ENCODE results near the gene SERP2. TPM values are rescaled to one million over a fixed set of nuclear protein-coding genes. Genes with fewer than 3 reads are reported as not detected.

SERP2 gene
- total RNA-seq, 1 experiment from 2014 or later = not detected

DNA sequence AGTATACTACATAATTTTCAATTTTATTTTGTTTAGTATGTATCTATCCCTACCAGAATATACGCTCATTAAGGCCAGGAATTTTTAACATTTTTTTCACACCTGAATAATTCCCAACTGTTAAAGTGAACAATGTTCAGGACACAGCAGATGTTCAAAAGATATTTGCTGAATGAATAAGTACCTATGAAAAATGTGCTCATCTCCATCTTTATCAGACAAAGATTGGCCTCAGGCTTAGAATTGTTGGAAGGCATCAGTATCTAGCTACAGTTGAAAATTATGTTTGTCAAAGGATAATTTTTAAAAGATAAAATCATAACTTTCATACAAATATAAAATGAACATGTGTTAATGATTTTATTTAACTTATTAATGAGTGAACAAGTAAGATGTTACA lies 30.9 kb upstream of the SERP2 start:
- Histone ChIP-seq H3K4me3 (replicated peaks in 1 of 2; ENCODE audit: low read depth in 1 of 2, low read length in 2 of 2) (no peak overlapping the region), H3K79me2 (ENCODE audit: insufficient read depth, low read length) (no peaks in the 10 kb centered on the region), H4K20me1 (ENCODE audit: insufficient read depth) (no peaks in the 10 kb centered on the region), H3K36me3 (ENCODE audit: control insufficient read depth in 1 of 2, insufficient read depth in 2 of 2, low read length in 2 of 2) (no peaks in the 10 kb centered on the region), H3K27ac (ENCODE audit: low read depth, low read length) (no peak overlapping the region), H3K4me2 (ENCODE audit: low read length) (no peak overlapping the region), H3K9ac (ENCODE audit: low read length) (no peak overlapping the region), H3K9me3 (ENCODE audit: control insufficient read depth in 1 of 2, insufficient read depth in 1 of 2, low read depth in 1 of 2, low read length in 2 of 2) (peaks cover 0 to 7% of the 10 kb centered on the region in 2 experiments; a peak in 1 of 4 replicates), H3K27me3 (ENCODE audit: insufficient read depth, low read length) (no peaks in the 10 kb centered on the region), H2AFZ (ENCODE audit: low read depth, low read length, poor library complexity, severe bottlenecking) (no peak overlapping the region), H3K9me2 (ENCODE audit: insufficient read depth) (no peaks in the 10 kb centered on the region), H3K4me1 (ENCODE audit: control insufficient read depth in 1 of 2, insufficient read depth in 2 of 2, low read length in 2 of 2) (no peaks in the 10 kb centered on the region)
- BruUV-seq (replicated peaks) = no TSS peak
- CTCF ChIA-PET = no interaction called here
- ATAC-seq (no peak), DNase-seq (ENCODE audit: low read depth, low spot score) (no peak)
- TF ChIP-seq, protein P1, sequence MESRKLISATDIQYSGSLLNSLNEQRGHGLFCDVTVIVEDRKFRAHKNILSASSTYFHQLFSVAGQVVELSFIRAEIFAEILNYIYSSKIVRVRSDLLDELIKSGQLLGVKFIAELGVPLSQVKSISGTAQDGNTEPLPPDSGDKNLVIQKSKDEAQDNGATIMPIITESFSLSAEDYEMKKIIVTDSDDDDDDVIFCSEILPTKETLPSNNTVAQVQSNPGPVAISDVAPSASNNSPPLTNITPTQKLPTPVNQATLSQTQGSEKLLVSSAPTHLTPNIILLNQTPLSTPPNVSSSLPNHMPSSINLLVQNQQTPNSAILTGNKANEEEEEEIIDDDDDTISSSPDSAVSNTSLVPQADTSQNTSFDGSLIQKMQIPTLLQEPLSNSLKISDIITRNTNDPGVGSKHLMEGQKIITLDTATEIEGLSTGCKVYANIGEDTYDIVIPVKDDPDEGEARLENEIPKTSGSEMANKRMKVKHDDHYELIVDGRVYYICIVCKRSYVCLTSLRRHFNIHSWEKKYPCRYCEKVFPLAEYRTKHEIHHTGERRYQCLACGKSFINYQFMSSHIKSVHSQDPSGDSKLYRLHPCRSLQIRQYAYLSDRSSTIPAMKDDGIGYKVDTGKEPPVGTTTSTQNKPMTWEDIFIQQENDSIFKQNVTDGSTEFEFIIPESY (IDR thresholded peaks at IDR 0.05; ENCODE audit: extremely low read depth, insufficient replicate concordance, low read length) = no peak
- TF ChIP-seq EZH2 (IDR thresholded peaks at IDR 0.05) = no peak
- TF ChIP-seq, protein P2, sequence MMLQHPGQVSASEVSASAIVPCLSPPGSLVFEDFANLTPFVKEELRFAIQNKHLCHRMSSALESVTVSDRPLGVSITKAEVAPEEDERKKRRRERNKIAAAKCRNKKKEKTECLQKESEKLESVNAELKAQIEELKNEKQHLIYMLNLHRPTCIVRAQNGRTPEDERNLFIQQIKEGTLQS (IDR thresholded peaks at IDR 0.05) = no peak
- TF ChIP-seq, protein P3, sequence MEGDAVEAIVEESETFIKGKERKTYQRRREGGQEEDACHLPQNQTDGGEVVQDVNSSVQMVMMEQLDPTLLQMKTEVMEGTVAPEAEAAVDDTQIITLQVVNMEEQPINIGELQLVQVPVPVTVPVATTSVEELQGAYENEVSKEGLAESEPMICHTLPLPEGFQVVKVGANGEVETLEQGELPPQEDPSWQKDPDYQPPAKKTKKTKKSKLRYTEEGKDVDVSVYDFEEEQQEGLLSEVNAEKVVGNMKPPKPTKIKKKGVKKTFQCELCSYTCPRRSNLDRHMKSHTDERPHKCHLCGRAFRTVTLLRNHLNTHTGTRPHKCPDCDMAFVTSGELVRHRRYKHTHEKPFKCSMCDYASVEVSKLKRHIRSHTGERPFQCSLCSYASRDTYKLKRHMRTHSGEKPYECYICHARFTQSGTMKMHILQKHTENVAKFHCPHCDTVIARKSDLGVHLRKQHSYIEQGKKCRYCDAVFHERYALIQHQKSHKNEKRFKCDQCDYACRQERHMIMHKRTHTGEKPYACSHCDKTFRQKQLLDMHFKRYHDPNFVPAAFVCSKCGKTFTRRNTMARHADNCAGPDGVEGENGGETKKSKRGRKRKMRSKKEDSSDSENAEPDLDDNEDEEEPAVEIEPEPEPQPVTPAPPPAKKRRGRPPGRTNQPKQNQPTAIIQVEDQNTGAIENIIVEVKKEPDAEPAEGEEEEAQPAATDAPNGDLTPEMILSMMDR (IDR thresholded peaks at IDR 0.05 in 2 of 3, conservative IDR thresholded peaks at IDR 0.05 in 1 of 3; ENCODE audit: borderline replicate concordance in 1 of 3, insufficient read depth in 1 of 3, low read depth in 2 of 3, low read length in 2 of 3) = no peak
- intact Hi-C loops (cut with micrococcal nuclease) = no loop called here
- RAD21 ChIA-PET (ENCODE audit: low non-redundant PET in 1 of 2, low total read pairs in 2 of 2, uncharacterized antibody in 2 of 2, unreplicated experiment in 2 of 2) = no interaction called here
- POLR2A ChIA-PET = interaction anchor here (1.1 to 1.7 kb wide), 2 partner anchors 11 to 128 kb away, joined by 3 to 5 read pairs; no protein-coding TSS in a partner anchor

Measured in HCT116 (cell line).